HG02884 (cell line): ENCODE data around the gene KCTD15.
"Not testable (repeated sequence)": the region's sequence is repeated elsewhere in the genome, so short reads cannot be mapped to it uniquely, and the experiment has no call there.

Experiments
- ATAC-seq: cut with Tn5 transposase; IDR thresholded peaks from one replicate; pipeline ENCODE4 v1.9.1; 2021; ENCODE audit warnings: mild to moderate bottlenecking, moderate library complexity; ENCODE audit not compliant: unreplicated experiment

KCTD15 gene

DNA sequence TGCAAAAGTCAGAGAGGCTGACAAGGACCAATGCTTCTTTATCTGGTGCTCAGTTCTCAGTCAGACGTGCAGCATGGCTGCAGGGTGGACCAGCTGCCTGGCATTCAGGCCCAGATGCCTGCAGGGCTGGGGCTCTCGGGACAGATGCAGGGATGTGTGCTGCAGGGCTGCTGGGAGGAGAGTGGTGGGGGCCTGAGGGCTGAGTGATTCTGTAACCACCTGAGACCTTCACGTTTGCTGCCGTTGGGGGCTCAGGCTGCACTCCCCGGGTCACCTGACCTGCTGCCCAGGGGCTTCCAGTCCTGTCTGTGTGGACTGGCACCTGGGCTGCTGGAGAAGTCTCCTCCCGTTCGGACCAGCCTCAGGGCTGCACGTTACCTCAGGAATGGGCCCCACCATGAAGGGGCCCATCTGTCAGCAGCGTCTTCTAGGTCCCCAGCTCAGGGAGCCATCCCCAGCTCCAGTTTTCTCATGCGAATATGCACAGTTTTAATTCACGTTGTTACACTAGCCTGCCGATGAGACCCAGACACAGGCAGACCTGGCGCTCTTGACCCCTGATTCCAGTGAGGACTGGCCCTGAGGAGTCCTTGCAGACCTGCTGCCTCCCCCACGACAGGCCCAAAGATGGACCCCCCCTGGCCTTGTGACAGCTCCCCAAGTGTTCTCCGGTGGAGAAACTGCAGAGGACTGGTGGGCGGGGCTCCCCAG lies 16.9 kb downstream of the KCTD15 start:
- no peak for ATAC-seq

DNA sequence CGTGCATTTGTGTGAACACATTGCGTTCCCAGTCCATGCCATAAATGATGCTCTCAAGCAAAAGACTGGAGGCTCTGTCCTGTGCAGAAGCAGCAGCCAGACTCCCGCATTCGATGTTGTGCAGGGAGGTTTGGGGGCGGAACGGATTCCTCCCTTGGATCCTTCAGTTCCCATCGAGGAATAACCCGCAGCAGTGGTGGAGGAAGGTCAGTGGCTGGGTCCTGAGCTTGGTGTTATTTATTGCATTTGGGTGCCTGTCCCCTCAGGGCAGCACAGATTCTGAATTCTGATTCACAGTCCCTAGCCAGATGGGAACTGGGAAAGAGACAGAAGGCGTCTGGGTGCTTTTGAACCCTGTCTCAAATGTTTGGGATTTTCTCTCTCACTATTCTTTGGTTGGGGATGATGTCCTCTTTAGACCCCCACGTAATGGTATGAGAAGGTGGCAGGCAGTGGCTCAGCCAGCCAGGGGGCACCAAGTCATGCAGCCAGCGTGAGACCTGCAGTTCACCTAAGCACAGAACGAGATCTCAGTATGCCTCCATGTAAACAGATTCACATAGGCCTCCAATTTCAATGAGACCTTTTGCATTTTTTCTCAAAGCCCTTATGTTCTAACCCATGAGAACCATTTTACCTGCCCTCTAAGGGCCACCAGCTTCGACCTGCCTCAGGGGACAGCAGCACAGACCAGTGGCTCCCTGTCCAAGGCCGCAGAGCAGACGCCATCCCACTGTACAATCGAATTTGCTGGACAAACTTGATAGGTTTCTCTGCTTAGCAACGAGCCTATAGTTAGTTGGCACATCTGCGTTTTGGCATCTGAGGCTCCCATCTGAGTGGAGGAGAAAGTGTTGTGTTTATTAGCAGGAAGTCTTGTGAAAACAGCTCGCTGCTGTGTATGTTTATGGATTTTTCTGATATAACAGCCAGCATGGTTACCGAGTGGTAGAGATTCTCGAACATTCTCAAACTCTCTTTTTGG lies 17.8 kb downstream of the KCTD15 start:
- ATAC-seq, result no peak

DNA sequence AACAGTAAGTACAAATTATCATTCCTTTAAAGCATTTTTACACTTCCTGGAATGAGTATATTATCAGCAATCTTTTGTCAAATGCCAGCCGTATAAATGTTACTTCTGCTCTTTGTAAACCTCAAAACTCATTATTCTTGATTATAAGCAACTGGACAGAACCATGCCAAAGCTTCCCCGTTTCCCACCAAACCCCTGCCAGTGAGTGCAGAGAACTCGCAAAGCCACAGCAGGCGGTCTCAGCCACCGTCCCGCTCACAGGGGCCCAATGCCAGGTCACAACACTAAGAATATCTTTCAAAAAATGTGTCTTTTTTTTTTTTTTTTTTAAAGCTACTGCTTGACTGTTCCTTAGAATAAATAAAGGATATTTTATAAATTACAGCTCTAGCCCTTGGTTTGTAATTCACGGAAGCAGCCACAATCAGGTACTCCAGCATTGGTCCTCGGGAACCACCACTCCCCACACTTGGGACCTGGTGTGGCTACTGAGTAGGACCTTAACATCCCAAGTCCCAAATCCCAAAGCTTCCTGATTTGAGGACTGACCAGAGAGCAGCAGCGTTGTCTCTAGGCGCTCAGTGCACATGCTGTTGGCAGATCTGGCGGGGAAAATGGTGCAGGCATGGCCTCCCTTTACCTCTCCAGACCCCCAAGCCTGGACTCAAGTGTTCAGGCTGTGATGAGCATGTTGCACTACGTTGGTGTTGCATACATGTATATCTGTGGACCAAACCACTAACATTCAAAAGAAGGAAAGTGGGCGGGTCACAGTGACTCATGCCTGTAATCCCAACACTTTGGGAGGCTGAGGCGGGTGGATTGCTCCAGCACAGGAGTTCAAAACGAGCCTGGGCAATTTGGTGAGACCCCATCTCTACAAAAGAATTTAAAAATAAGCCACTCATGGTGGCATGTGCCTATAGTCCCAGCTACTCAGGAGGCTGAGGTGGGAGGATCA lies 19.0 kb downstream of the KCTD15 start:
- no peak for ATAC-seq

DNA sequence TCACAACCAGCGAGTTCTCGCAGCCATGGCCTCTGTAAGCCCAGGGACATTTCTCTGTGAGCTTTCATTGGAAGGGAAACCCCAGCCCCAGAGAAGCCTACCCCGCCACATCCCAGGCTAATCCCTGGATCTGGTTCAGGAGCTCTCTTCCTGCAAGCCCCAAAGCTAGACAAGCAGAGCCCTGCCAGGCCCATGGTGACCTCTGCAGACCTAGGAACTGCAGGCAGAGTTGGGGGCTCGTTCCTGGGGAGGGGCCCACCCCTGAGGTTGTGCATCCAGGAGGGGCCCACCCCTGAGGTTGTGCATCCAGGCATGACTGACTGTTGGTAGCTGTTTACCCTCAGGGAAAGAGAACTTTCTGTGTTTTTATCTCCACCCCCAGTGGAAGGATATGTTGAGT lies 21.7 kb downstream of the KCTD15 start:
- no peak for ATAC-seq

DNA sequence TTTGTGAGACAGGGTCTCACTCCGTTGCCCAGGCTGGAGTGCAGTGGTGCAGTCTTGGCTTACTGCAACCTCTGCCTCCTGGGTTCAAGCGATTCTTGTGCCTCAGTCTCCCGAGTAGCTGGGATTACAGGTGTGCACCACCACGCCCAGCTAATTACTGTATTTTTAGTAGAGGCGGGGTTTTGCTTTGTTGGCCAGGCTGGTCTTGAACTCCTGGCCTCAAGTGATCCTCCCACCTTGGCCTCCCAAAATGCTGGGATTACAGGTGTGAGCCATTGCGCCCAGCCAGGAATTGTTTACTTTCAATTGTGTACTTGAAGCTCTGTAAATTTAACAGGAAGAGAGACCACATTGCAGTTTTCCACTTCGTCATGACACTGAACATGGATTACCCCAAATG lies 22.4 kb downstream of the KCTD15 start:
- not testable (repeated sequence) for ATAC-seq

DNA sequence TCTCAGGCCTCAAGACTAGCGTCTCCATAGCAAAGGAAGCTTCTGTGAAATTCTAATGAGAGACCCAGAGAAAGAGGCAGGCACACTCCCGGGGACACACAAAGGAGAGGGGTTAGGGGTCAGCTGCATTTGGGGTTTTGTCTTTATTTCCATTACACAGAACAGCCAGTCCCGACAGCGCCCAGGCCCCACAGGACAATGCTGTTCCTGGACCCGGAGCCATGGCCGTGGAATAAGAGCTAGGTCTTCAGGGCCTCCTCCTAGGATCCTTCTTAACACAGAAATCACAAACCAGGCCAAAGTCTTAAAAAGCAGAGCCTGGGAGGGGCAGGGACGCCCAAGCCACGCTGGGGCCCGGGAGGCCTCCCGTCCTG lies 22.8 kb downstream of the KCTD15 start:
- ATAC-seq, result no peak

DNA sequence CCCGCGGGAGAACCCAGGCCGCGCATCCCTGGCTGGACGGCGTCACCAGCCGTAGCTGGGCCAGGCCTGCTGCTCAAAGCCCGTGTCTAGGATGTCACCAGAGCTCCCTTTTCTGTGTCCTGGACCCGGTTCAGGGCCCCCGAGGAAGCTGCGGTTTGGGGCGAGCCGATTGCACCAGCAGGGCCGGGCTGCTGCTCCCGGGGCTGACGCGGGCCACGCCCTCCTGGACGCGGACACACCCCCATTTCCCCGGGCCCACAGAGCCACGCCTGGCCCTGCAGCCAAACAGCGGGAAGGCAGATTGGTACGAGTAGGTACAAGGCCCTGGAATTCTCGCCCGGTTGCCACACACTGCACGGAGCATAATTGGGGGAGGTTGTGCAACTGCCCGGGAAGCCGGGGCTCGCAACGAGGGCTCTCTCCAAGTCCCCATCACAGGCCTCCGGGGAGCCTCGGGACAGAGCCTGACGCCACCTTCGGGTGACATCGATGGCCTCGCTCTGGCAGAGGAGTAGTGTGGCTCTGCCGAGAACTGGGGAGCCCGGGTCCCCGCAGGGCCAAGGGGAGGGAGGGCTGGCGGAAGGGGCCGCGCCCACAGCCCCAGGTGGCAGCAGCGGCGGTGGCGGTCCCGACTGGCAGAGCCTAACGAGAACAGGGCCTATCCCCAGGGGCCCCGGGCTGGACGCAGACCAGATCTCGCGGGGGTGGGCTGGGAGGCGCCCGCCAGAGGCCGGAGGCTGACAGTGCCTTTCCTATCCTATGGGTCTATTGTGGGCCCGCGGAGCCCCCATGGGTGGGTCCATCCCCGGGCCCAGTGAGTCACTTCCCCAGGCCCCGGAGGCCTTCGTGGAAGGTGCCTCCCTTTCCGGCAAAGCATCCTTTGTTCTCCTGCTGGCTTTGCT lies 23.5 kb downstream of the KCTD15 start:
- no peak for ATAC-seq

DNA sequence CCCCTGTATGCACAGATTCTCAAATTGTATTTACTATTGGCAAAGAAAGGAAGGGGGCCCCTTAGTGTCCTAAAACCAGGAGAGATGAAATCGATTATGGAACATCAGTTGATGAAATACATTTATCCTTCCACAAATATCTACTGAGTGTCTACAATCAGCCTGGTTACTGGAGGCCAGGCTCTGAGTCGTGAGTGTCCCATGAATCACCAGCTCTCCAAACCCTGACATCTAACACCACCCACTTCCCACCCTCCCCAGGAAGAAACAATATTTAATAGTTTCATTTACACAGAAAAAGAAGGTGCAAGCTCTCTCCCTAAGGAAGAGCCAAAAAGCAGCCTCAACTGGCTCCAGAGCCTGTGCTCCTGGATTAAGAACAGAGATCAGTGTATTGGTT lies 25.2 kb downstream of the KCTD15 start:
- ATAC-seq, result no peak

DNA sequence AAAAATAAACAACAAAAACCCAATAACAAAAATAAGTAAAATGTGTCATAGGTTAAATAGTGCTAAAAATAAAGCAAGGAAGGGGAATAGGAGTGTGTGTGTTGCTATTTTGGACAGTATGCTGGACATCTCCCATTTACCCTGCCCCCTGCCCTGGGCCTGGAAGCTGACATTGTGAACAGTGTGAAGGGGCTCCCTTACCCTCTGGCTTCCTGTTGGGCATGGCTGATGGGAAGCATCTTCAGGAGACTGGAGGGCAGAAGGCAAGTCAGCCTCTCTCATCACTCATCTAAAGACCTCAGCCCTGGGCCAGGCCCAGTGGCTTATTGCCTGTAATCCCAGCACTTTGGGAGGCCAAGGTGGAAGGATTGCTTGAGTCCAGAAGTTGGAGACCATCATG lies 26.7 kb downstream of the KCTD15 start:
- ATAC-seq, result no peak

DNA sequence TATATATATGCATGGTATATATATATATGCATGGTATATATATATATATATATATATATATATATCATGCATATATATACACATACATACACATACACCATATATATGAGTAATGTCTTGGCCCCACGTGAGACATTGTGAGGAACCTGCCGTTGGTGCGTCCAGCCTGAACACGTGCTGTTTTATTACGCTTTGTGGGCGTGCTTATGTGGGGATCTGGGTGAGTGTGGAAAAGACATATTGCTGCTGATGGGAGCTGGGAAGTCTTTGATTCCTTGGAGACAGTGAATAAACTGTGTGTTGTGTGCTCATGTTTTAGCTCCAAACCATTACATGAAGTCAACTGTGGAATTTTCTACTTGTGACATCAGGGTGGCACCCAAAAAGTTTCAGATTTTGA lies 28.9 kb downstream of the KCTD15 start:
- no peak for ATAC-seq

DNA sequence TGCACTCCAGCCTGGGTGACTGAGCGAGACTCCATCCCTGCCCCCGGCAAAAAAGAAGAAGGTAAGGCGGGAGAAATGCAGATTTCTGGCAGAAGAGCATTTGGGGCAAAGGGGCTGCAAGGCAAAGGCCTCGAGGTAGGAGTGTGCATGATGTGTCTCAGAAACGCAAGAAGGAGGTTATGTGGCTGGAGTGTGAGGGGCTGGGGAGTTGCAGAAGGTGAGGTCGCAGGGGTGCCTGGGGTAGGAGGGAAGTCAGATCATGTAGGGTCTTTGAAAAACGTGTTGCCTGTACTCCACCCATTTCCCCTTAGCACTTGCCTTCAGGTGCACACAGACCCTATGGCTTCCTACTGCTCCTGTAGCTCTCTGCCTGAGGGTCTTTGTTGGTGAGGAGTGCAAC lies 29.9 kb downstream of the KCTD15 start:
- no peak for ATAC-seq

DNA sequence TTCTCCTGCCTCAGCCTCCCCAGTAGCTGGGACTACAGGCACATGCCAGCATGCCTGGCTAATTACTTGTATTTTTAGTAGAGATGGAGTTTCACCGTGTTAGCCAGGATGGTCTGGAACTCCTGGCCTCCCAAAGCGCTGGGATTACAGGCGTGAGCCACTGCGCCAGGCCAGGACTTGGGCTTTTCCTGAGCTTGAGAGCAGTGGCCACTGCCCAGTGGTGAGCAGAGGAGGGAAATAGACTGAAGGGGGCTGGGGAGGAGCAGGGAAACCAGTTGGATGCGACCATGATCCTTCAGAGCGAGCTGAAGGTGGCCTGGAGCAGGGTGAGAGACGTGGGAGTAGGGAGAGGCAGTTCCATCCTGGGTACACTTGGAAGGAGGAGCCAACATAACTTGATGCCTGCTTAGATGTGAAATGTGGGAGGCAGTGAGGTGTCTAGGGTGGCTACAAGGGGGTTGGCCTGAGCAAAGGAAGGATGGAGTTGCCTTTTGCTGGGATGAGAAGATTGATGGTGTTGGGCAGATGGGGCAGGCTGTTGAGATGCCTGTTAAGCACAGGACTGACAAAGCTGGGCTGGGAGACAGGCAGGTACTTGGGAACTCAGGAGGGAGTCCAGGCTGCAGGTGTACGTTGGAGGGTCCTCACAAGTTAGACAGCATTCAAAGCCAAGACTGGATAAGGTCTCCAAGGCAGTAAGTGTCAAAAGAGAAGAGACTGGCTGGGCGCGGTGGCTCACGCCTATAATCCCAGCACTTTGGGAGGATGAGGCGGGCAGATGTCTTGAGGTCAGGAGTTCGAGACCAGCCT lies 31.8 kb downstream of the KCTD15 start:
- no peak for ATAC-seq

DNA sequence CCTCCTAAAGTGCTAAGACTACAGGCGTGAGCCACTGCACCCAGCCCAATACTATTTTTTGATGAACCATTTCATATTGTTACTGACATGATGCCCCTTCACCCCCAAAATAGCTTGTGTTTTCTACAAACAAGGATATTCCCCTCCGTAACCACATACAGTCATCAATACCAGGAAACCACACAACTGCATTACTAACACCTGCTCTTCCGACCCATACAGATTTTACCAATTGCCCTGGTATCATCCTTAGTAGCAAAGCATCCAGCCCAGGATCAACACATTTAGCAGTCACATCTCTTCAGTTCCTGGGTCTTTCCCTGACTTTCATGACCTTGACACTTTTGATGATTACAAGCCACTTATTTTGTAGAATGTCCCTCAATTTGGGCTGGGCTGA lies 33.6 kb downstream of the KCTD15 start:
- no peak for ATAC-seq

DNA sequence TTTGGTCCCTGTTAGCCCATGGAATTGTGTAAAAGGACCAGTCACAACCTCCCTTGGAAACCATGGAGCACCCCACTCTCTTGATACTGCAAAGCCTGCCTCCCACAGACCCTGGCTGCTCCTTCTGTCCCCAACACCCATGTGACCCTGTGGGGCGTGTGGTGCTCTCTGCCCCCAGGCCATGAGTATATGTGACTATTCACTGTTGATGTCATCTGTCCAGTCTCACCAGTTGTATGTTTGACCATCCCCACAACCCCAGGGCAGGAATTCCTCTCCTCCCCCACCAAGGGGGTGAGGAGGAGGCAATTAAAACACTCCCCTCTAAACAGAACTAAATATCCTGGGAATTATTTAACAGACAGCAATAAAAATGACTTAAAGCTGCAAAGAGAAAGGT lies 35.2 kb downstream of the KCTD15 start:
- ATAC-seq, result no peak

DNA sequence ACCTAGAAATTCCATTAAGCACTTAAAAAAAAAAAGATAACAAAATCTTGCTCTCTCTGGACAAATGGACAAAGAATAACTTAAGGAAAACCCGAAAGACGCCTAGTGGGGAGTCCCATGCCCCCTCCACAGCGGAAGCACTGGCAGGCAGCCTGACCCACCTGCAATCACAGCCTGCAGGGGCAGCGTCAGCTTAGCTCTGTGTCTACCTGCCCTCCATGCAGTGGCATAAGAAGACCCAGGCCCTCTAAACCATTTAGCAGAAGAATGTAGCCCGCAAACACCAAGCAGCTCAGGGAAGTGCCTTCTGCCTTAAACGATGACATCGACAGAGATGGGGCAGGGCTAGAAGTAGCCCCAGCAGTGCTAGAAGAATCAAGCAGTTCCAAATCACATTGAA lies 36.0 kb downstream of the KCTD15 start:
- ATAC-seq, result no peak

DNA sequence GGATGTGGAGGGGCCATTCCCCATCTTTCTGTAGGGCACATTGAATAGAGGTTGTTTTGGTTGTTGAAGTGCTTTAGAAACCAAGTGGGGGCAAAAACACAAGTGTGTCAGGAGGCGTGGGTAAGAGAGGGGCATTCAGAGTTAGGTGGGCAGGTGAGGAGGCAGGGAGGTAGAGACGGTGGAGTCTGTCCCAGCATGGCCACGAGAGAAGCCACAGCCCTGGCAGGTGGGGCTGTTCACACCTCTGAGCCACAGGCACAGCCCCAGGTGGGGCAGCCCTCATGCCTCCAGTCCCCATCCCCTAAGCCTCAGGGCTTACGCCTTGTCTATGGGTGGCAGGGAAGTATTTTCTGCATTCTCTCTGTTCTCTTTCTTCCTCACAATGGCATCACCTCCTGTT lies 43.7 kb downstream of the KCTD15 start:
- no peak for ATAC-seq

DNA sequence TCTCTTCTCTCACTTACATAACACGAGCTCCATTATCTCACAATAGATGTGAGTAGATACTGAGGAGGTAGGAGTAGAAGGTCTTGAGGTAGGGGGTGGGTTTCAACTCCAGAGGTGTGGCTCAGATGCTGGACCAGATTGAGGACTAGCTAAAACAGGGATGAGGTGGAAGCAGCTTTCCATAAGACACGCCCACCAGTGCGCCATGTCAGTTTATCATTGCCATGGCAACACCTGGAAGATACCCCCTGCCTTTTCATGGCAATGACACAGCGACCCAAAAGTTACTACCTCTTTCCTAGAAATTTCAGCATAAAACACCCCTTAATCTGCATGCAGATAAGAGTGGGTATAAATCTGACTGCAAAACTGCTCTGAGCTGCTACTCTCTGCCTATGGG lies 44.1 kb downstream of the KCTD15 start:
- no peak for ATAC-seq

DNA sequence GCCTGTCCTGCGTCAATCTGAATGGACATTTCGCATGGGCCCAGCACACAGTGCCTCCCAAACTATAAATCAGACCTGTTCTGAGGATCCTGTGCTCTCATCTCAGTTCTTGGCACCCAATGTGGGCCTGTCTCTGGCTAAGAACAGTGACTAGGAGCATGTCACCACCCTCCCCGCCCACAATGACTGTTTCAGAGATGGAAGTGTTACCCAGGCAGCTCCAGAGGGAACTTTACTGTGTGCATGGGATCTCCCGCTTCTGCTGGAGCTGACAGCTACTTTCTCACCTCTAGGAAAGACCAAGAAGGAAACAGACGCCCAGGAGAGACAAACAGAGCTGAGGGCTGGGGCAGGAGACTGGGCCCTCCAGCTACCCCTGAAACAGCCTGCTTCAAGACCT lies 45.0 kb downstream of the KCTD15 start:
- no peak for ATAC-seq

DNA sequence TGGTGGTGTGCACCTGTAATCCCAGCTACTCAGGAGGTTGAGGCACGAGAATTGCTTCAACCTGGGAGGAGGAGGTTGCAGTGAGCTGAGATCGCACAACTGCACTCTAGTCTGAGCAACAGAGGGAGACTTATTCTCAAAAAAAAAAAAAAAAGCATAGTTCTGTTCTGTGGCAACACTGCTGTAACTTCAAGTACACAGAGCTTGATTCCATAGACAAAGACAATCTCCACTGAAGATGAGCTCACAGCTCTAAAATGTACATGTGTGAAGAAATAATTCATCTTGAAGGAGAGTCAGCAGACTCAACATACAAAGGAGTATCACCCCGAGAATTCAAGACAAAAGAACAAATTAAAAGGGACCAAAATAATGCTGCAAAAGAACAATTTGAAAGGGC lies 47.8 kb downstream of the KCTD15 start:
- ATAC-seq, result no peak
